Endothelial cell of umbilical vein (primary cell): Measurements from ENCODE around the gene SDC4.

Experiments used
- CTCF ChIP-seq, 2 donors: IDR thresholded peaks; 1 replicate in 1 of 2; 2 replicates in 1 of 2; pipeline ENCODE4 v1.5.1; 2011; ENCODE audit warnings: low read length in 2 of 2, mild to moderate bottlenecking in 2 of 2, moderate library complexity in 2 of 2, control low read depth in 1 of 2, inconsistent platforms in 1 of 2, low read depth in 1 of 2; ENCODE audit not compliant: insufficient read depth in 1 of 2; ENCODE audit errors: extremely low read depth in 1 of 2
- FOS ChIP-seq: IDR thresholded peaks from 2 replicates; pipeline ENCODE4 v1.6.1; 2011; ENCODE audit warnings: mild to moderate bottlenecking, low read length, moderate library complexity, borderline replicate concordance; ENCODE audit not compliant: insufficient read depth
- GATA2 ChIP-seq: IDR thresholded peaks from 2 replicates; pipeline ENCODE4 v1.7.0; 2011; ENCODE audit warnings: low read depth, mild to moderate bottlenecking, moderate library complexity, mixed read lengths, low read length; ENCODE audit not compliant: insufficient read length, insufficient read depth
- POLR2A ChIP-seq: IDR thresholded peaks from 2 replicates; pipeline ENCODE4 v1.6.1; 2012; ENCODE audit warnings: low read depth, mild to moderate bottlenecking, control low read depth, low read length
- POLR2AphosphoS5 ChIP-seq: IDR thresholded peaks from 2 replicates; pipeline ENCODE4 v1.6.1; 2012; ENCODE audit warnings: low read depth, mild to moderate bottlenecking, control low read depth, low read length, moderate library complexity; ENCODE audit not compliant: insufficient read depth
- TF ChIP-seq, protein P1 (sequence below): IDR thresholded peaks from 2 replicates; pipeline ENCODE4 v1.6.1; 2011; ENCODE audit not compliant: insufficient read depth, insufficient read length

- TF ChIP-seq POLR2A (no peak), CTCF (IDR thresholded peaks at IDR 0.05; ENCODE audit: extremely low read depth in 1 of 2, insufficient read depth in 1 of 2, low read depth in 1 of 2, low read length in 2 of 2) (no peak), GATA2 (no peak), FOS (no peak), POLR2AphosphoS5 (no peak)
- TF ChIP-seq, protein P1, sequence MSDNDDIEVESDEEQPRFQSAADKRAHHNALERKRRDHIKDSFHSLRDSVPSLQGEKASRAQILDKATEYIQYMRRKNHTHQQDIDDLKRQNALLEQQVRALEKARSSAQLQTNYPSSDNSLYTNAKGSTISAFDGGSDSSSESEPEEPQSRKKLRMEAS: no peak
These were observed 5.2 kb downstream of the SDC4 start for GRCh38 chr20:45342855-45343531.
